HepG2 (cell line): Measurements from ENCODE around the gene ZDHHC16. TPM values are rescaled to one million over a fixed set of nuclear protein-coding genes. Genes with fewer than 3 reads are reported as not detected.

Experiments used
- BRCA1 ChIP-seq: sonication (generic); formaldehyde crosslinking; IDR thresholded peaks from 2 replicates; pipeline ENCODE4 v1.4.0; 2020; ENCODE audit warnings: missing genetic modification reagents
- GABPB1 ChIP-seq: IDR thresholded peaks from 2 replicates; pipeline ENCODE4 v1.6.1; 2016; ENCODE audit warnings: mild to moderate bottlenecking, missing genetic modification reagents, moderate library complexity, missing compliant biosample characterization
- STAG1 ChIP-seq: sonication (generic); formaldehyde crosslinking; IDR thresholded peaks from 2 replicates; pipeline ENCODE4 v1.4.0; 2020; ENCODE audit warnings: missing genetic modification reagents
- YEATS2 ChIP-seq: sonication (generic); formaldehyde crosslinking; IDR thresholded peaks from 2 replicates; pipeline ENCODE4 v1.4.0; 2020; ENCODE audit warnings: missing genetic modification reagents, borderline replicate concordance
- YEATS4 ChIP-seq: sonication (generic); formaldehyde crosslinking; IDR thresholded peaks from 2 replicates; pipeline ENCODE4 v1.4.0; 2020; ENCODE audit warnings: missing genetic modification reagents, borderline replicate concordance
- YY1 ChIP-seq: IDR thresholded peaks from 2 replicates; pipeline ENCODE4 v1.6.1; 2011; ENCODE audit warnings: low read length, low read depth, moderate library complexity, mild to moderate bottlenecking; ENCODE audit not compliant: insufficient read depth, insufficient replicate concordance
- ZNF264 ChIP-seq: sonication (generic); formaldehyde crosslinking; IDR thresholded peaks from 2 replicates; pipeline ENCODE4 v1.4.0; 2020; ENCODE audit warnings: missing genetic modification reagents
- polyA plus RNA-seq, 8 experiments: library from polyadenylated mRNA; depleted of rRNA in 3 of 8; stranded (reverse) in 7 of 8; unstranded in 1 of 8; fragments of >200 nt; fragmentation: Illumina TruSeq in 4 of 8; extraction: Trizol in 4 of 8; gene quantifications; 2 replicates each; pipeline versions ENCODE4 v1.2.1 to v1.2.3, GENCODE V29; 2011 to 2016; ENCODE audit warnings: low read depth in 4 of 8, missing spikeins in 1 of 8, mixed read lengths in 1 of 8; ENCODE audit not compliant: insufficient read depth in 1 of 8
- total RNA-seq, 5 experiments: library from RNA; depleted of rRNA; stranded (reverse); fragments of >200 nt; fragmentation: Illumina TruSeq; extraction: Trizol; gene quantifications; 2 replicates each; pipeline ENCODE4 v1.2.3, GENCODE V29; 2016; ENCODE audit warnings: low read depth in 1 of 5
- TF ChIP-seq, protein P1 (sequence below): sonication (generic); formaldehyde crosslinking; IDR thresholded peaks from 2 replicates; pipeline ENCODE4 v1.5.0; 2020; ENCODE audit warnings: mild to moderate bottlenecking, missing genetic modification reagents, borderline replicate concordance
- TF ChIP-seq, protein P2 (sequence below): sonication (generic); formaldehyde crosslinking; IDR thresholded peaks from 2 replicates; pipeline ENCODE4 v1.5.0; 2020; ENCODE audit warnings: mild to moderate bottlenecking, missing genetic modification reagents, borderline replicate concordance
- TF ChIP-seq, protein P3 (sequence below): IDR thresholded peaks from 2 replicates; pipeline ENCODE4 v1.6.1; 2016; ENCODE audit warnings: missing compliant biosample characterization, missing genetic modification reagents, borderline replicate concordance
- TF ChIP-seq, protein P4 (sequence below): sonication (generic); formaldehyde crosslinking; conservative IDR thresholded peaks from 2 replicates; pipeline ENCODE4 v1.4.0; 2020; ENCODE audit warnings: missing genetic modification reagents
- TF ChIP-seq, protein P5 (sequence below): sonication (generic); formaldehyde crosslinking; IDR thresholded peaks from 2 replicates; pipeline ENCODE4 v1.8.0; 2022; ENCODE audit warnings: mild to moderate bottlenecking, missing genetic modification reagents, borderline replicate concordance
- TF ChIP-seq, protein P6 (sequence below): sonication (generic); formaldehyde crosslinking; IDR thresholded peaks from 2 replicates; pipeline ENCODE4 v1.4.0; 2020; ENCODE audit warnings: missing genetic modification reagents

The ZDHHC16 gene
- total and polyA plus RNA-seq, 2 of the 13 experiments (the other 11 are each of a cell fraction or from before 2014, with no cell fraction given): 40.8 to 41.8 TPM

DNA sequence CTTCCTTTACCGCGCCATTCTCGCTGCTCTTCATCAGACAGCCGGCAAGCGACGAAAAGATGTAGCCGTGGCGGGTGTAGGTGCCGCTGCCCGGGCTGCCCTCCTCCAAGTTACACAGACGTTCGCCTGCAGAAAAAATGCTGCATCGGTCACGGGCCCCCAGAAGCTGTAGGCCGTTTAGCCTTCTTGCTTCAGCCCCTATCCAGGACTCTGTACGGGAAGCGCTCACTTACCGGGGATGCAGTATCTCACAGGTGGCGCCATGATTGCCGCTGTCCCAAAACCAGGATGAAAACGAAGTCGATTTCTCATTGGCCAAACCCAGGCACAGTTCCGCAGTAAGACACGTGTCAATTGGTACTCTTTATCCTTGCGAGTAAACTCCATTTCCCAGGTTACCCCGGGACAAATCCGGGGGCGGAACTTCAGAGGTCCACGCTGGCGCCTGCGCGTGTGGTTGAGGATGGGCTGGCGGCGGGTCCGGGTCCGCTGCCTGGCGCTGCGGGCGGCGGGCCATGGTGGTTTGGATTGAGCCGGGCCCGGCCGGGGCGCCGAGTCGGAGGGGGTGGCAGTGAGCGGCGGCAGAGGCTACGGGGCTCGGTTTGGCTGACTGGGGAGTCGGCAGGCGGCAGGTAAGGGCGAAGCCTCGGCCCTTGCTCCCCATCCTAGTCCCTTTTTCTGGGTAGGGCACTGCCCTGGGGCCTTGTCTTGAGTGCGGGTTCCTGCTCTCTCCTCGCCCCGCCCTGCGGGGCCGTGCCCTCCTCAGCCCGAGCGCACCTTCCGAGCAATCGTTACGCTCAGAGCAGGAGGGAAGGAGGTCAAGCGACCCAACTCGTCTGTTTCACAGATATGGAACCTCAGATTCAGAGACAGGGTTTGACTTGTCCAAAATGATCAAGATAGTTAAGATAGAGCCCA lies at the start of gene ZDHHC16, which contains the start of gene EXOSC1 (continued):
- TF ChIP-seq, protein P1, sequence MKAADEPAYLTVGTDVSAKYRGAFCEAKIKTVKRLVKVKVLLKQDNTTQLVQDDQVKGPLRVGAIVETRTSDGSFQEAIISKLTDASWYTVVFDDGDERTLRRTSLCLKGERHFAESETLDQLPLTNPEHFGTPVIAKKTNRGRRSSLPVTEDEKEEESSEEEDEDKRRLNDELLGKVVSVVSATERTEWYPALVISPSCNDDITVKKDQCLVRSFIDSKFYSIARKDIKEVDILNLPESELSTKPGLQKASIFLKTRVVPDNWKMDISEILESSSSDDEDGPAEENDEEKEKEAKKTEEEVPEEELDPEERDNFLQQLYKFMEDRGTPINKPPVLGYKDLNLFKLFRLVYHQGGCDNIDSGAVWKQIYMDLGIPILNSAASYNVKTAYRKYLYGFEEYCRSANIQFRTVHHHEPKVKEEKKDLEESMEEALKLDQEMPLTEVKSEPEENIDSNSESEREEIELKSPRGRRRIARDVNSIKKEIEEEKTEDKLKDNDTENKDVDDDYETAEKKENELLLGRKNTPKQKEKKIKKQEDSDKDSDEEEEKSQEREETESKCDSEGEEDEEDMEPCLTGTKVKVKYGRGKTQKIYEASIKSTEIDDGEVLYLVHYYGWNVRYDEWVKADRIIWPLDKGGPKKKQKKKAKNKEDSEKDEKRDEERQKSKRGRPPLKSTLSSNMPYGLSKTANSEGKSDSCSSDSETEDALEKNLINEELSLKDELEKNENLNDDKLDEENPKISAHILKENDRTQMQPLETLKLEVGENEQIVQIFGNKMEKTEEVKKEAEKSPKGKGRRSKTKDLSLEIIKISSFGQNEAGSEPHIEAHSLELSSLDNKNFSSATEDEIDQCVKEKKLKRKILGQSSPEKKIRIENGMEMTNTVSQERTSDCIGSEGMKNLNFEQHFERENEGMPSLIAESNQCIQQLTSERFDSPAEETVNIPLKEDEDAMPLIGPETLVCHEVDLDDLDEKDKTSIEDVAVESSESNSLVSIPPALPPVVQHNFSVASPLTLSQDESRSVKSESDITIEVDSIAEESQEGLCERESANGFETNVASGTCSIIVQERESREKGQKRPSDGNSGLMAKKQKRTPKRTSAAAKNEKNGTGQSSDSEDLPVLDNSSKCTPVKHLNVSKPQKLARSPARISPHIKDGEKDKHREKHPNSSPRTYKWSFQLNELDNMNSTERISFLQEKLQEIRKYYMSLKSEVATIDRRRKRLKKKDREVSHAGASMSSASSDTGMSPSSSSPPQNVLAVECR (CRISPR knock-in tag): peak; percentile 87
- TF ChIP-seq, protein P2, sequence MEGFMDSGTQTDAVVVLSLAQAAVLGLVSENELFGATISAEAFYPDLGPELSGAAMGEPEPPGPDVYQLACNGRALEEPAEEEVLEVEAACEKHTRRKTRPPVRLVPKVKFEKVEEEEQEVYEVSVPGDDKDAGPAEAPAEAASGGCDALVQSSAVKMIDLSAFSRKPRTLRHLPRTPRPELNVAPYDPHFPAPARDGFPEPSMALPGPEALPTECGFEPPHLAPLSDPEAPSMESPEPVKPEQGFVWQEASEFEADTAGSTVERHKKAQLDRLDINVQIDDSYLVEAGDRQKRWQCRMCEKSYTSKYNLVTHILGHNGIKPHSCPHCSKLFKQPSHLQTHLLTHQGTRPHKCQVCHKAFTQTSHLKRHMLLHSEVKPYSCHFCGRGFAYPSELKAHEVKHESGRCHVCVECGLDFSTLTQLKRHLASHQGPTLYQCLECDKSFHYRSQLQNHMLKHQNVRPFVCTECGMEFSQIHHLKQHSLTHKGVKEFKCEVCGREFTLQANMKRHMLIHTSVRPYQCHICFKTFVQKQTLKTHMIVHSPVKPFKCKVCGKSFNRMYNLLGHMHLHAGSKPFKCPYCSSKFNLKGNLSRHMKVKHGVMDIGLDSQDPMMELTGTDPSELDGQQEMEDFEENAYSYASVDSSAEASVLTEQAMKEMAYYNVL: peak; percentile 37; the same call in 1 of the 2 replicates
- TF ChIP-seq, protein P3, sequence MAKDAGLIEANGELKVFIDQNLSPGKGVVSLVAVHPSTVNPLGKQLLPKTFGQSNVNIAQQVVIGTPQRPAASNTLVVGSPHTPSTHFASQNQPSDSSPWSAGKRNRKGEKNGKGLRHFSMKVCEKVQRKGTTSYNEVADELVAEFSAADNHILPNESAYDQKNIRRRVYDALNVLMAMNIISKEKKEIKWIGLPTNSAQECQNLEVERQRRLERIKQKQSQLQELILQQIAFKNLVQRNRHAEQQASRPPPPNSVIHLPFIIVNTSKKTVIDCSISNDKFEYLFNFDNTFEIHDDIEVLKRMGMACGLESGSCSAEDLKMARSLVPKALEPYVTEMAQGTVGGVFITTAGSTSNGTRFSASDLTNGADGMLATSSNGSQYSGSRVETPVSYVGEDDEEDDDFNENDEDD: peak; percentile 32; the same call in 1 of the 2 replicates
- TF ChIP-seq ZNF264 (CRISPR knock-in tag) (0 out of 2 replicates have a peak, but pooled peaks have one; percentile 50), BRCA1 (0 out of 2 replicates have a peak, but pooled peaks have one; percentile 62), STAG1 (CRISPR knock-in tag) (peak; percentile 18; the same call in 1 of the 2 replicates), YY1 (peak; percentile 93), GABPB1 (CRISPR knock-in tag) (peak; percentile 92), YEATS4 (CRISPR knock-in tag) (peak; percentile 87), YEATS2 (CRISPR knock-in tag) (peak; percentile 69; the same call in 1 of the 2 replicates)
- TF ChIP-seq, protein P4, sequence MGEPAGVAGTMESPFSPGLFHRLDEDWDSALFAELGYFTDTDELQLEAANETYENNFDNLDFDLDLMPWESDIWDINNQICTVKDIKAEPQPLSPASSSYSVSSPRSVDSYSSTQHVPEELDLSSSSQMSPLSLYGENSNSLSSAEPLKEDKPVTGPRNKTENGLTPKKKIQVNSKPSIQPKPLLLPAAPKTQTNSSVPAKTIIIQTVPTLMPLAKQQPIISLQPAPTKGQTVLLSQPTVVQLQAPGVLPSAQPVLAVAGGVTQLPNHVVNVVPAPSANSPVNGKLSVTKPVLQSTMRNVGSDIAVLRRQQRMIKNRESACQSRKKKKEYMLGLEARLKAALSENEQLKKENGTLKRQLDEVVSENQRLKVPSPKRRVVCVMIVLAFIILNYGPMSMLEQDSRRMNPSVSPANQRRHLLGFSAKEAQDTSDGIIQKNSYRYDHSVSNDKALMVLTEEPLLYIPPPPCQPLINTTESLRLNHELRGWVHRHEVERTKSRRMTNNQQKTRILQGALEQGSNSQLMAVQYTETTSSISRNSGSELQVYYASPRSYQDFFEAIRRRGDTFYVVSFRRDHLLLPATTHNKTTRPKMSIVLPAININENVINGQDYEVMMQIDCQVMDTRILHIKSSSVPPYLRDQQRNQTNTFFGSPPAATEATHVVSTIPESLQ (CRISPR knock-in tag): no peak
- TF ChIP-seq, protein P5, sequence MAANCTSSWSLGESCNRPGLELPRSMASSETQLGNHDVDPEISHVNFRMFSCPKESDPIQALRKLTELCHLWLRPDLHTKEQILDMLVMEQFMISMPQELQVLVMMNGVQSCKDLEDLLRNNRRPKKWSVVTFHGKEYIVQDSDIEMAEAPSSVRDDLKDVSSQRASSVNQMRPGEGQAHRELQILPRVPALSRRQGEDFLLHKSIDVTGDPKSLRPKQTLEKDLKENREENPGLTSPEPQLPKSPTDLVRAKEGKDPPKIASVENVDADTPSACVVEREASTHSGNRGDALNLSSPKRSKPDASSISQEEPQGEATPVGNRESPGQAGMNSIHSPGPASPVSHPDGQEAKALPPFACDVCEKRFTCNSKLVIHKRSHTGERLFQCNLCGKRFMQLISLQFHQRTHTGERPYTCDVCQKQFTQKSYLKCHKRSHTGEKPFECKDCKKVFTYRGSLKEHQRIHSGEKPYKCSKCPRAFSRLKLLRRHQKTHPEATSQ (CRISPR knock-in tag): peak; percentile 68; the same call in 1 of the 2 replicates
- TF ChIP-seq, protein P6, sequence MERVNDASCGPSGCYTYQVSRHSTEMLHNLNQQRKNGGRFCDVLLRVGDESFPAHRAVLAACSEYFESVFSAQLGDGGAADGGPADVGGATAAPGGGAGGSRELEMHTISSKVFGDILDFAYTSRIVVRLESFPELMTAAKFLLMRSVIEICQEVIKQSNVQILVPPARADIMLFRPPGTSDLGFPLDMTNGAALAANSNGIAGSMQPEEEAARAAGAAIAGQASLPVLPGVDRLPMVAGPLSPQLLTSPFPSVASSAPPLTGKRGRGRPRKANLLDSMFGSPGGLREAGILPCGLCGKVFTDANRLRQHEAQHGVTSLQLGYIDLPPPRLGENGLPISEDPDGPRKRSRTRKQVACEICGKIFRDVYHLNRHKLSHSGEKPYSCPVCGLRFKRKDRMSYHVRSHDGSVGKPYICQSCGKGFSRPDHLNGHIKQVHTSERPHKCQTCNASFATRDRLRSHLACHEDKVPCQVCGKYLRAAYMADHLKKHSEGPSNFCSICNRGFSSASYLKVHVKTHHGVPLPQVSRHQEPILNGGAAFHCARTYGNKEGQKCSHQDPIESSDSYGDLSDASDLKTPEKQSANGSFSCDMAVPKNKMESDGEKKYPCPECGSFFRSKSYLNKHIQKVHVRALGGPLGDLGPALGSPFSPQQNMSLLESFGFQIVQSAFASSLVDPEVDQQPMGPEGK (CRISPR knock-in tag): peak; percentile 22; the same call in 1 of the 2 replicates
